Epidermal melanocyte (primary cell): ENCODE results near the gene SMARCA1.

Experiments
- DNase-seq: peaks from one replicate; pipeline ENCODE4 v3.0.0; 2011; ENCODE audit warnings: low spot score; ENCODE audit not compliant: insufficient read length

SMARCA1 gene

DNA sequence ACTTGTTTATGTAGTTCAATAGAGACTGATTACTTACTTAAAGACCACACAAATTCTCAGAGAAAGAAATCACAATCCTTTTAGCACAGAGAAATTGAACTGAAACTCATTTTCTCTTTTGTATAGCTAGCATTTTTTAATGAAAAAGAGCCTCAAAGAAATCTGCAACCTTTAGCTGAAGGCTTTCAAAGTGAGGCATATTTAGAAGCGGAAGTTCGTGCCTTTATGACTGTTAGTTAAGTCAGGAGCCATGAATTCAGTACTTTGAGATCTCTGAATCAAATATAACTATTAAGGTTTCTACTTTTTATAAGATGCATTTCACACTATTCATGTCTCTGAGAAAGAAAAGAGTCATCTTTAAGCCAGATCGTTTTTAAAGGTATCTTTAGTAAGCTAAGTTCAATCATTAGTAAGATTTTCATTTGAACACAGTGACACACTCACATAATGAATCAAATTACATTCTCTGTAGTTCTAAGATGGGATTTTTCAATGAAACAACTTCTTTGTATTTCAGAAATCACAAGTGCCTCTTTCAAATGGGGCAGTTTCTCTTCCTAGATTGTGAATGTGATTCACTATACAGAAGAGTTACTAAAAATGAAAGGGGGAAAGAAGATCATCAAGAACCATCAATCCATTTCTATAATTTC lies 61.4 kb downstream of the SMARCA1 start:
- no peak for DNase-seq

DNA sequence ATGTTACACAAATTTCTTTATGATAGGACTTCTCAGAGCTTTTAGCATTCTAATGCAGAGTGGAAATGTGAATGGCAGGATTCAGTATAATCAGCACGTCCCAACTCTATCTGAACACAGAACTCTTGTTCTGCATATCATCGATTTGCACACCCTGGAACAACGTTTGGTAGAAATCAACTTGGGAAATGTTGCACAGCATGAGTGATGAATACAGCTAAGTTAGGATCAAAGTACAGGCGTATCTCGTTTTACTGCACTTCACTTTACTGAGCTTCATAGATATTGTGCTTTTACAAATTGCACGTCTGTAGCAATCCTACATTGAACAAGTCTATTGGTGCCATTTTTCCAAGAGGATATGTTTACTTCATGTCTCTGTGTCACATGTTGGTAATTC lies 70.8 kb downstream of the SMARCA1 start:
- DNase-seq: no peak

- no peak for DNase-seq
These were observed 73.2 kb downstream of the SMARCA1 start for GRCh38 chrX:129450123-129450522.

GRCh38 chrX:129449148-129449547 lies 74.1 kb downstream of the SMARCA1 start:
- no peak for DNase-seq

DNA sequence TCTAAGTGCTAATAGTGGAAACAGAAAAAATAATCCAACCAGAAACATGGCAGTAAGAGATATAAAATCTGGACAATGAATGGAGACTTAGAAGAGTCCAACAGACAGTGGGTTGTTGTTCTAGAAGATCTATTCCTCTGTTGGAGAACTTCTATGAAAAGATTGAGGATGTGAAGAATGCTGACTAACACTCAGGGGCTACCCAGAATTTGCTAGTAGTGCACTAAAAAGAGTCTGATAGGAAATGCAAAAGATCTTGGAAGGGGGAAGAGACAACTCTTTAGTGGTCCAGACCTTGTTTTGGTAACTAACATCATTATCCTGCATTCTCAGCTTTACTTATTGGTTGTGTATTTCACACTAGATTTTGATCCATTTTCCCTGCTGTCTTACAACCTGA lies 77.9 kb downstream of the SMARCA1 start:
- no peak for DNase-seq

GRCh38 chrX:129433945-129434344 lies 89.3 kb downstream of the SMARCA1 start:
- no peak for DNase-seq

DNA sequence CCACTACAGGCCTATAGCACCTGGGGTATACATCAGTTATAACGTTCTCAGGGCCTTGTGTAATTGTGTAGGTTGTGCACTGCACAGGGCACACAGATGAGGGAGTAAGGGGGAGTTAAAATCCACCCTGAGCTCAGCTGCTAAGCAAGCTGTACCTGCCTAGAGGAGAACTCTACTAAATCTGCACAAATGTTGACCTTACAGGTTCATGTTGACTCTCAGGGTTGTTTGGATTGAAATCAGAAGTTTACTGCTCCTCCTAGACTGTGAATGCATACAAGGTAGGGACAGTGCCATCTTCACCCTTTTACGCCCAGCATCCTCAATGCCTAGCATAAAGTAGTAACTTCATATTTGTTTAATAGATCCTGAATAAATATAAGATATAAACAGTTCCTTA lies 89.8 kb downstream of the SMARCA1 start:
- no peak for DNase-seq

DNA sequence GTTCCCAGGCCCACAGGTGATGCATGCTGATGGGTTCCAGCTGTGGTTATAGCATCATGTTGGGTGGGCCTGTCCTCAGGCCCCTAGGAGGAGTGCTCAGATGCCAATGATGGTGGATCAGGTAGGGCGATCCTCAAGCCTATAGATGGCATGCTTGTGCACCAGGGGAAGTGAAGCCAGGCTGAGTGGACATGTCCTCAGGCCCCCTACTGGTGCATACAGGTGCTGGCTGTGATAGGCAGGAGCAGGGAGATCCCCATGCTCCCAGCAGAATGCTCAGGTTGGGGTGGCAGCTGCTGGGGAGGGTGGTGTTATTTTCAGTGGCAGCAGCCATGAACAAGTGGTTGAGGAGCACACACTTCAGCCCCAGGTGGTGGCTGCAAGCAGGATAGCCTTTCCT lies 96.0 kb downstream of the SMARCA1 start:
- no peak for DNase-seq

- DNase-seq: no peak
These were observed 100.1 kb downstream of the SMARCA1 start for GRCh38 chrX:129423191-129423590.

GRCh38 chrX:129404670-129405008 lies 118.7 kb downstream of the SMARCA1 start:
- no peak for DNase-seq

DNA sequence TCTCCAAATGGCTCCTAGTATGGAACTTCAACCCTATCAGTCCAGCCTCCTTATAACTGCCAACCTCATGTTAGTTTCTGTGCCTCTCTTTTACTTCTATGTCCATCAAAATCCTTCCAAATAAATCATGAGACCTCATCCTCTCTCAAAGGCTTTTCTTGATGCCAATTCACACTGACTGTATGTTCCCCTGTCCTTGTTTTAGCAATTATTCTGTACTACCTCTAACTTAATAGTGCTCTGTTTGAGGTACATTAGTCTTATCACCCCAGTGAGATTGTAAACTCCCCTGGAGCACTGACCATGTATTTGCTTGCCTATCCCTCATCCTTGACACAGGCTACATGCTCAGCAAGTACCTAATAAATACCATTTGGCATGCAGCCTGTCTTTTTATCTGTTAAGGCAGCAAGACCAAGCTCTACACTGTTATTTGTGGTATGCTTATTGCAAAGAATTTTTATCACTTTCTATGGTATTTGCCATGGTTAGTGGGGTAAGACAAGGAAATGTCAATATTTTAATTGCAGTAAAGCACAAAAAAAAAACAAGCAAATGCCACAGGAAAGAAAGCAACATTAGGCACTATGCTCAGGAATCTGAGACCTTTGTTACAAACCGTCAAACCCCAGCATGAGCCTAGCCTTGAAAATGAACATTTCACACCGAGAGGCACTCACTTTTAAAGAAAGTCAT lies 119.2 kb downstream of the SMARCA1 start:
- no peak for DNase-seq
